Measurements from ENCODE around the gene ADARB2.
"Not testable (repeated sequence)": the region's sequence is repeated elsewhere in the genome, so short reads cannot be mapped to it uniquely, and the experiment has no call there.

Gene ADARB2

GRCh38 chr10:1335642-1336041, 401.7 kb downstream of the ADARB2 start:
- DNase-seq (ENCODE audit: low read depth in 1 of 2, low spot score in 1 of 2): no peak

GRCh38 chr10:1333981-1334380, 403.3 kb downstream of the ADARB2 start:
- DNase-seq (ENCODE audit: low read depth in 1 of 2, low spot score in 1 of 2): no peak

GRCh38 chr10:1331560-1331959, 405.8 kb downstream of the ADARB2 start:
- no peak for DNase-seq (ENCODE audit: low read depth in 1 of 2, low spot score in 1 of 2)

GRCh38 chr10:1329622-1330021, 407.7 kb downstream of the ADARB2 start:
- DNase-seq (ENCODE audit: low read depth in 1 of 2, low spot score in 1 of 2): no peak

- DNase-seq (ENCODE audit: low read depth in 1 of 2, low spot score in 1 of 2): no peak
Measured at GRCh38 chr10:1328981-1329614, 408.2 kb downstream of the ADARB2 start.

- DNase-seq (ENCODE audit: low read depth in 1 of 2, low spot score in 1 of 2): no peak
Measured at GRCh38 chr10:1328161-1328823, 409.0 kb downstream of the ADARB2 start.

GRCh38 chr10:1327759-1328158, 409.6 kb downstream of the ADARB2 start:
- no peak for DNase-seq (ENCODE audit: low read depth in 1 of 2, low spot score in 1 of 2)

- DNase-seq (ENCODE audit: low read depth in 1 of 2, low spot score in 1 of 2): not testable (repeated sequence)
Measured at GRCh38 chr10:1326514-1326913, 410.8 kb downstream of the ADARB2 start.

GRCh38 chr10:1324903-1325302, 412.4 kb downstream of the ADARB2 start:
- no peak for DNase-seq (ENCODE audit: low read depth in 1 of 2, low spot score in 1 of 2)

- no peak for DNase-seq (ENCODE audit: low read depth in 1 of 2, low spot score in 1 of 2)
Measured at GRCh38 chr10:1323951-1324350, 413.4 kb downstream of the ADARB2 start.

GRCh38 chr10:1320739-1321320, 416.5 kb downstream of the ADARB2 start:
- no peak for DNase-seq (ENCODE audit: low read depth in 1 of 2, low spot score in 1 of 2)

GRCh38 chr10:1316809-1317143, 420.5 kb downstream of the ADARB2 start:
- no peak for DNase-seq (ENCODE audit: low read depth in 1 of 2, low spot score in 1 of 2)

GRCh38 chr10:1316121-1316808, 421.1 kb downstream of the ADARB2 start:
- DNase-seq (ENCODE audit: low read depth in 1 of 2, low spot score in 1 of 2): no peak

GRCh38 chr10:1315178-1315577, 422.1 kb downstream of the ADARB2 start:
- DNase-seq (ENCODE audit: low read depth in 1 of 2, low spot score in 1 of 2): no peak

- no peak for DNase-seq (ENCODE audit: low read depth in 1 of 2, low spot score in 1 of 2)
Measured at GRCh38 chr10:1311726-1312125, 425.6 kb downstream of the ADARB2 start.

- no peak for DNase-seq (ENCODE audit: low read depth in 1 of 2, low spot score in 1 of 2)
Measured at GRCh38 chr10:1310271-1310789, 427.0 kb downstream of the ADARB2 start.

- no peak for DNase-seq (ENCODE audit: low read depth in 1 of 2, low spot score in 1 of 2)
Measured at GRCh38 chr10:1309617-1310270, 427.6 kb downstream of the ADARB2 start.

GRCh38 chr10:1308962-1309616, 428.2 kb downstream of the ADARB2 start:
- no peak for DNase-seq (ENCODE audit: low read depth in 1 of 2, low spot score in 1 of 2)

- DNase-seq (ENCODE audit: low read depth in 1 of 2, low spot score in 1 of 2): no peak
Measured at GRCh38 chr10:1308173-1308961, 429.0 kb downstream of the ADARB2 start.

GRCh38 chr10:1301143-1301542, 436.2 kb downstream of the ADARB2 start:
- DNase-seq (ENCODE audit: low read depth in 1 of 2, low spot score in 1 of 2): no peak

All from activated CD4-positive, alpha-beta T cell treated with anti-CD3 and anti-CD28 coated beads, Interleukin-2, amount 50 U/mL, for 24 hours (primary cell).